Measurements from ENCODE around the gene ATG2A. TPM values are rescaled to one million over a fixed set of nuclear protein-coding genes. Genes with fewer than 3 reads are reported as not detected.

Gene ATG2A
- total and polyA plus RNA-seq, 9 of the 15 experiments (the other 6 are each of a cell fraction or from before 2014, with no cell fraction given) = 0.25 to 45.9 (median 5.2) TPM

- TF ChIP-seq ZBTB40 (IDR thresholded peaks at IDR 0.05) (peak; percentile 98), ZBTB40 (CRISPR knock-in tag; IDR thresholded peaks at IDR 0.05) (peak; percentile 98), DMBX1 (CRISPR knock-in tag; IDR thresholded peaks at IDR 0.05; ENCODE audit: borderline replicate concordance) (no peak), NKRF (IDR thresholded peaks at IDR 0.05; ENCODE audit: borderline replicate concordance) (no peak), NR2C2 (CRISPR knock-in tag; IDR thresholded peaks at IDR 0.05) (no peak), NR2C2 (tag; IDR thresholded peaks at IDR 0.05) (peak; percentile 71), TAF9B (IDR thresholded peaks at IDR 0.05; ENCODE audit: partially characterized antibody) (no peak), SNAPC5 (CRISPR knock-in tag; IDR thresholded peaks at IDR 0.05) (no peak), SMAD2 (IDR thresholded peaks at IDR 0.05; ENCODE audit: low read depth, low read length) (no peak), GABPA (tag; conservative IDR thresholded peaks at IDR 0.05; ENCODE audit: low read depth) (peak; percentile 41; the same call in 1 of the 2 replicates), PRDM10 (IDR thresholded peaks at IDR 0.05; ENCODE audit: partially characterized antibody) (no peak), NRF1 (conservative IDR thresholded peaks at IDR 0.05 in 1 of 2, IDR thresholded peaks at IDR 0.05 in 1 of 2) (no peak)
Observed at GRCh38 chr11:64861227-64861975, 55.6 kb downstream of the ATG2A start (continued).

Measured in K562 (cell line).